Cardiac fibroblast (primary cell): Measurements from ENCODE around the gene THADA.
"Not testable (repeated sequence)": the region's sequence is repeated elsewhere in the genome, so short reads cannot be mapped to it uniquely, and the experiment has no call there.

Experiments used
- DNase-seq, 2 donors: peaks; one replicate each; pipeline versions ENCODE4 v3.0.0 to v3.0.0-alpha.2; 2010; ENCODE audit warnings: low read depth in 2 of 2
- H3K4me3 ChIP-seq, 2 donors: replicated peaks in 1 of 2; 1 replicate in 1 of 2; 2 replicates in 1 of 2; pipeline ENCODE4 v1.5.1; 2011; ENCODE audit warnings: low read depth in 2 of 2, low read length in 2 of 2, mild to moderate bottlenecking in 2 of 2, moderate library complexity in 1 of 2
- CTCF ChIP-seq: IDR thresholded peaks from one replicate; pipeline ENCODE4 v1.5.1; 2011; ENCODE audit warnings: low read depth, mild to moderate bottlenecking, low read length, inconsistent platforms

The THADA gene

GRCh38 chr2:43397411-43397810 lies 198.4 kb downstream of the THADA start:
- TF ChIP-seq CTCF, result no peak
- DNase-seq, result no peak
- no peak overlapping the region for H3K4me3 ChIP-seq

- H3K4me3 ChIP-seq, result not testable (repeated sequence)
- DNase-seq, result peak in 1 of 2 donors; percentile 43
Observed at GRCh38 chr2:43396344-43396743, 199.5 kb downstream of the THADA start.

DNA sequence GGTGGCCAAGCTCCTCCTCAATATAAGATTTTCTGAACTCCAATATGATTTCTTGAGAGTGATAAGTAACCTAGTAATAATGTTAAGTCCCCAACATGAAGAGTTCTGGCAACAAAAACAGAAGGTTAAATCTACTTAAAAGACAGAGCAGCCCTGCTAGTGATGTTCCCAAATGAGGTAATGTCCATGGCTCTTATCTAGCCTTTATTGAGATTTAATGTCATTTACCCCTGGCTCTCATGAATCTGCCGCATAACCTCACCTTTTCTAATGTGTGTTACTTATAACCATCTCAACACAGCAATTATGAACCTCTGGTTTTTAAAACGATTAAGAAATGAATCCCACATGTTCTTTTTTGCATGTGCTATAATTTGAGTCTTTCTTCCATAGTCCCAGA lies 201.9 kb downstream of the THADA start:
- no peak for TF ChIP-seq CTCF
- DNase-seq, result no peak
- H3K4me3 ChIP-seq, result no peak overlapping the region

DNA sequence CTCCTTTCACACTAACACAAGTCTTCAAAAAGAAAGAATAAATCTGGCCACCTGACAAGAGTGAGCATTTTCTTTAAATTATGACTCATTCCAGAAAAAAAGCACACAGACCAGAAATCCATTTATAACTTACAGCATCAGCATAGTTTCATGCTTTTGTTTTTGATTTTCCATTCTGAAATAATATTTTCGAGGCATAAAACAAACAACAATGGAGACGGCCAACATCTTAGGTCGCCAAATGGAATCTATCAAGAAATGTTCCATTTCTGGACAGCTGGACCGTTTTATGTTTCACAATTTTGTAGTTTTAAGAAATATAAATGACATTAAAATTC lies 204.0 kb downstream of the THADA start:
- DNase-seq, result peak; percentile 66
- H3K4me3 ChIP-seq, result no peak overlapping the region
- TF ChIP-seq CTCF, result no peak

GRCh38 chr2:43391201-43391877 lies 204.5 kb downstream of the THADA start:
- no peak for DNase-seq
- TF ChIP-seq CTCF, result no peak
- no peak overlapping the region for H3K4me3 ChIP-seq

GRCh38 chr2:43389581-43390466 lies 206.0 kb downstream of the THADA start:
- no peak for TF ChIP-seq CTCF
- DNase-seq, result no peak
- H3K4me3 ChIP-seq, result no peak overlapping the region

DNA sequence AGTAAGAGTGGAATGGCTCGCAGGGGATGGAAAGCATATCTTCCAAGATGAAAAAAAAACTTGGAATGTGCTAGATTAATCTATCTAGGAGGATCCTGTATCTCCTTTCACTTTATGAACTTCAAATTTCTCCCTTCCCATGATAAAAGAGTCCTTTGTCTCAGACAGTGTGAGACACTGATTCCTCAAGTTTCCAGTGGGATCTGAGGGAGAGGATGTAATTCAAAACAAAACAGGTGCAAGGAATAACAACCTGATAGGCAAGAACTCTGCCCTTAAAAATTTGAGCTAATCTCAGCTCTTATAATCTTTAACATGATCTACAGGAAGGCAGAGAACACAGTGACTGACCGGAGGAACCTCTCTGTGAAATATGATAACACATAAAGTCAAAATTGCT lies 207.5 kb downstream of the THADA start:
- no peak for DNase-seq
- H3K4me3 ChIP-seq, result no peak overlapping the region
- no peak for TF ChIP-seq CTCF
